HL-60 (cell line): ENCODE results near the gene RFTN1.

Experiments used
- DNase-seq, 2 experiments: peaks; one replicate each; pipeline ENCODE4 v3.0.0-alpha.2; 2010 to 2020; ENCODE audit warnings: low read depth in 1 of 2, low spot score in 1 of 2
- H3K27ac ChIP-seq: fragments of 250-450 bp; sonication (Bioruptor Pico); replicated peaks from 2 replicates; pipeline ENCODE4 v1.5.1; 2020; ENCODE audit warnings: mild to moderate bottlenecking, moderate library complexity
- H3K27me3 ChIP-seq: fragments of 250-450 bp; sonication (Bioruptor Pico); 2 replicates; pipeline ENCODE4 v1.5.1; 2021; ENCODE audit warnings: mild to moderate bottlenecking, moderate library complexity; ENCODE audit not compliant: insufficient read depth, poor library complexity, severe bottlenecking
- H3K4me3 ChIP-seq: replicated peaks from 2 replicates; pipeline ENCODE4 v1.5.1; 2011; ENCODE audit warnings: mild to moderate bottlenecking, control low read depth, low read length; ENCODE audit not compliant: insufficient read depth
- CTCF ChIP-seq: IDR thresholded peaks from one replicate; pipeline ENCODE4 v1.5.1; 2011; ENCODE audit warnings: low read length, control low read depth, inconsistent platforms; ENCODE audit not compliant: insufficient read depth
- GABPA ChIP-seq: IDR thresholded peaks from 2 replicates; pipeline ENCODE4 v1.6.1; 2012; ENCODE audit warnings: low read depth
- POLR2AphosphoS5 ChIP-seq: IDR thresholded peaks from 2 replicates; pipeline ENCODE4 v1.6.1; 2012; ENCODE audit warnings: low read depth
- REST ChIP-seq: IDR thresholded peaks from 2 replicates; pipeline ENCODE4 v1.6.1; 2012; ENCODE audit warnings: low read depth; ENCODE audit not compliant: insufficient replicate concordance
- SPI1 ChIP-seq: IDR thresholded peaks from 2 replicates; pipeline ENCODE4 v1.6.1; 2012; ENCODE audit warnings: low read depth, mild to moderate bottlenecking, borderline replicate concordance

Gene RFTN1

GRCh38 chr3:16323737-16324136, 189.8 kb downstream of the RFTN1 start:
- Histone ChIP-seq H3K27ac (no peak overlapping the region), H3K27me3 (no peaks in the 10 kb centered on the region), H3K4me3 (no peak overlapping the region)
- no peak for DNase-seq
- TF ChIP-seq CTCF (no peak), REST (no peak), GABPA (no peak), POLR2AphosphoS5 (no peak), SPI1 (no peak)

- TF ChIP-seq CTCF = no peak
- TF ChIP-seq GABPA = no peak
- TF ChIP-seq POLR2AphosphoS5 = no peak
- TF ChIP-seq SPI1 = no peak
- no peak for TF ChIP-seq REST
- DNase-seq = no peak
- Histone ChIP-seq H3K27me3 (no peaks in the 10 kb centered on the region), H3K4me3 (no peak overlapping the region), H3K27ac (no peak overlapping the region)
Measured at GRCh38 chr3:16322189-16322588, 191.3 kb downstream of the RFTN1 start.

GRCh38 chr3:16320711-16321110, 192.8 kb downstream of the RFTN1 start:
- no peak for TF ChIP-seq REST
- TF ChIP-seq GABPA = no peak
- no peak for TF ChIP-seq SPI1
- TF ChIP-seq POLR2AphosphoS5 = no peak
- no peak overlapping the region for H3K4me3 ChIP-seq
- no peak overlapping the region for H3K27ac ChIP-seq
- no peak for DNase-seq
- no peaks in the 10 kb centered on the region for H3K27me3 ChIP-seq
